ENCODE data around the gene TMPRSS6.
A peak's percentile ranks its signal among the peaks of the same experiment; 100 is the strongest.

The TMPRSS6 gene

GRCh38 chr22:37148031-37148651, 38.6 kb upstream of the TMPRSS6 start:
- Histone ChIP-seq H3K36me3 (no peaks in the 10 kb centered on the region), H3K27ac (no peak overlapping the region), H3K4me3 (ENCODE audit: low read depth, low read length) (no peak overlapping the region), H3K9me3 (ENCODE audit: severe bottlenecking) (no peaks in the 10 kb centered on the region), H3K27me3 (ENCODE audit: insufficient read depth, low read depth, severe bottlenecking) (no peaks in the 10 kb centered on the region)
- no peak for DNase-seq
- TF ChIP-seq CTCF (IDR thresholded peaks at IDR 0.05; ENCODE audit: low read depth, low read length) = peak; percentile 37; the same call in 1 of the 2 replicates

- DNase-seq = no peak
- Histone ChIP-seq H3K27ac (no peak overlapping the region), H3K27me3 (ENCODE audit: insufficient read depth, low read depth, severe bottlenecking) (no peaks in the 10 kb centered on the region), H3K4me3 (ENCODE audit: low read depth, low read length) (no peak overlapping the region), H3K36me3 (no peaks in the 10 kb centered on the region), H3K9me3 (ENCODE audit: severe bottlenecking) (no peaks in the 10 kb centered on the region)
- no peak for TF ChIP-seq CTCF (IDR thresholded peaks at IDR 0.05; ENCODE audit: low read depth, low read length)
Measured at GRCh38 chr22:37147186-37147990, 37.9 kb upstream of the TMPRSS6 start.

- H3K27me3 ChIP-seq (ENCODE audit: insufficient read depth, low read depth, severe bottlenecking) = no peaks in the 10 kb centered on the region
- TF ChIP-seq CTCF (IDR thresholded peaks at IDR 0.05; ENCODE audit: low read depth, low read length) = no peak
- no peak overlapping the region for H3K27ac ChIP-seq
- H3K4me3 ChIP-seq (ENCODE audit: low read depth, low read length) = no peak overlapping the region
- no peak for DNase-seq
- H3K36me3 ChIP-seq = no peaks in the 10 kb centered on the region
- H3K9me3 ChIP-seq (ENCODE audit: severe bottlenecking) = no peaks in the 10 kb centered on the region
Measured at GRCh38 chr22:37146507-37147180, 37.1 kb upstream of the TMPRSS6 start.

GRCh38 chr22:37146051-37146385, 36.5 kb upstream of the TMPRSS6 start:
- H3K36me3 ChIP-seq = no peaks in the 10 kb centered on the region
- no peak overlapping the region for H3K4me3 ChIP-seq (ENCODE audit: low read depth, low read length)
- TF ChIP-seq CTCF (IDR thresholded peaks at IDR 0.05; ENCODE audit: low read depth, low read length) = no peak
- no peaks in the 10 kb centered on the region for H3K9me3 ChIP-seq (ENCODE audit: severe bottlenecking)
- H3K27ac ChIP-seq = no peak overlapping the region
- H3K27me3 ChIP-seq (ENCODE audit: insufficient read depth, low read depth, severe bottlenecking) = no peaks in the 10 kb centered on the region
- DNase-seq = no peak

GRCh38 chr22:37145180-37146050, 35.9 kb upstream of the TMPRSS6 start:
- Histone ChIP-seq H3K27me3 (ENCODE audit: insufficient read depth, low read depth, severe bottlenecking) (no peaks in the 10 kb centered on the region), H3K9me3 (ENCODE audit: severe bottlenecking) (no peaks in the 10 kb centered on the region), H3K4me3 (ENCODE audit: low read depth, low read length) (no peak overlapping the region), H3K27ac (no peak overlapping the region), H3K36me3 (no peaks in the 10 kb centered on the region)
- DNase-seq = no peak
- no peak for TF ChIP-seq CTCF (IDR thresholded peaks at IDR 0.05; ENCODE audit: low read depth, low read length)

Data from WERI-Rb-1 (cell line).